ENCODE measurements around the gene HDAC1.
"Not testable (repeated sequence)": the region's sequence is repeated elsewhere in the genome, so short reads cannot be mapped to it uniquely, and the experiment has no call there.

The HDAC1 gene

DNA sequence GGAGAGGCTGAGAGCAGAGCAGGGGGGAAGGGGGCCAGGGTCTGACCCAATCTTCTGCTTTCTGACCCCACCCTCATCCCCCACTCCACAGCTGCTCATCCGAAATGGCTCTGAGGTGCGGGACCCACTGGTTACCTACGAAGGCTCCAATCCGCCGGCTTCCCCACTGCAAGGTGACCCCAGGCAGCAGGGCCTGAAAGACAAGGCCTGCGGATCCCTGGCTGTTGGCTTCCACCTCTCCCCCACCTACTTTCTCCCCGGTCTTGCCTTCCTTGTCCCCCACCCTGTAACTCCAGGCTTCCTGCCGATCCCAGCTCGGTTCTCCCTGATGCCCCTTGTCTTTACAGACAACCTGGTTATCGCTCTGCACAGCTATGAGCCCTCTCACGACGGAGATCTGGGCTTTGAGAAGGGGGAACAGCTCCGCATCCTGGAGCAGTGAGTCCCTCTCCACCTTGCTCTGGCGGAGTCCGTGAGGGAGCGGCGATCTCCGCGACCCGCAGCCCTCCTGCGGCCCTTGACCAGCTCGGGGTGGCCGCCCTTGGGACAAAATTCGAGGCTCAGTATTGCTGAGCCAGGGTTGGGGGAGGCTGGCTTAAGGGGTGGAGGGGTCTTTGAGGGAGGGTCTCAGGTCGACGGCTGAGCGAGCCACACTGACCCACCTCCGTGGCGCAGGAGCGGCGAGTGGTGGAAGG, 17.1 kb upstream of the HDAC1 start:
- DNase-seq = no peak

DNA sequence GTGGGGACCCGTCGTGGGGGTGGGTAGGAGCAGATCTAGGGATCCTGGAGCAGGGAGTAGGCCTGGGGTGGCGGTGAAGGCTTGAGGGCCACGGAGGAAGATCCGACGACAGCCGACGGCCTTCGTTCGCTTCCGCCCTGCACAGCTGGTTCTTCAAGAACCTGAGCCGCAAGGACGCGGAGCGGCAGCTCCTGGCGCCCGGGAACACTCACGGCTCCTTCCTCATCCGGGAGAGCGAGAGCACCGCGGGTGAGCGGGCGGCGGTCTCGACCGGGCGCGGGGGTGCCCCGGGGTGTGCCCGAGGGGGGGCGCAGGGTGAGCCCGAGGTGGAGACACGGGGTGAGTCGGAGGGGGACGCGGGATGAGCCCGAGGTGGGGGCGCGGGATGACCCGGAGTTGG, 16.5 kb upstream of the HDAC1 start:
- no peak for DNase-seq

DNA sequence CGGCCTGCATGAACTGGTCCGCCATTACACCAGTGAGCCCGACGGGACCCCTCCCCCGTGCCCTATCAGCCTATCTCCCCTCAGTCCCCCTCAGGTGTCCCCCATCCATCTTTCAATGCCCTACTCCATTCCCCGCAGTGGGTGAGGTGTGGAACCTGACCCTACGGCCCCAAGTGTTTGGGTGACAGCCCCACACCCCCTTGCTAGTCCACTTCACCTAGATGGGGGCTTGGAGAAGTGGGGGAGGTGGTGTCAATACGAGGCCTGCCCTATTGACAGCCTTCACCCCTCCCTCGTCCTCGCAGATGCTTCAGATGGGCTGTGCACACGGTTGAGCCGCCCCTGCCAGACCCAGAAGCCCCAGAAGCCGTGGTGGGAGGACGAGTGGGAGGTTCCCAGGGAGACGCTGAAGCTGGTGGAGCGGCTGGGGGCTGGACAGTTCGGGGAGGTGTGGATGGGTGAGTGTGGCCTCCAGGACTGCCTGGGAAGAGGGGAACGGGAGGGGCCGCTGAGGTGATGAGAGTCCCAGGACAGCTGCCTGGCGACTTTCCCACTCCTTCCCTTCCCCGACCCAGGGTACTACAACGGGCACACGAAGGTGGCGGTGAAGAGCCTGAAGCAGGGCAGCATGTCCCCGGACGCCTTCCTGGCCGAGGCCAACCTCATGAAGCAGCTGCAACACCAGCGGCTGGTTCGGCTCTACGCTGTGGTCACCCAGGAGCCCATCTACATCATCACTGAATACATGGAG, 15.7 kb upstream of the HDAC1 start:
- DNase-seq = no peak

DNA sequence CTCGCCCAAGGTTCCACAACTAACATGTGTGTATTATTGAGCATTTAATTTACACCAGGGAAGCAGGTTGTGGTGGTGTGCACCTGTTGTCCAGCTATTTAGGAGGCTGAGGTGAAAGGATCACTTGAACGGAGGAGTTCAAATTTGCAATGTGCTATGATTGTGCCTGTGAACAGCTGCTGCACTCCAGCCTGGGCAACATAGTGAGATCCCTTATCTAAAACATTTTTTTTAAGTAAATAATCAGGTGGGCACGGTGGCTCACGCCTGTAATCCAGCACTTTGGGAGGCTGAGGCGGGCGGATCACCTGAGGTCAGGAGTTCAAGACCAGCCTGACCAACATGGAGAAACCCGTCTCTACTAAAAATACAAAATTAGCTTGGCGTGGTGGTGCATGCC, 7.1 kb upstream of the HDAC1 start:
- DNase-seq = not testable (repeated sequence)

DNA sequence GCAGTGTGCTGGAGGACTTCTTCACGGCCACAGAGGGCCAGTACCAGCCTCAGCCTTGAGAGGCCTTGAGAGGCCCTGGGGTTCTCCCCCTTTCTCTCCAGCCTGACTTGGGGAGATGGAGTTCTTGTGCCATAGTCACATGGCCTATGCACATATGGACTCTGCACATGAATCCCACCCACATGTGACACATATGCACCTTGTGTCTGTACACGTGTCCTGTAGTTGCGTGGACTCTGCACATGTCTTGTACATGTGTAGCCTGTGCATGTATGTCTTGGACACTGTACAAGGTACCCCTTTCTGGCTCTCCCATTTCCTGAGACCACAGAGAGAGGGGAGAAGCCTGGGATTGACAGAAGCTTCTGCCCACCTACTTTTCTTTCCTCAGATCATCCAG, 6.2 kb upstream of the HDAC1 start:
- no peak for DNase-seq

DNA sequence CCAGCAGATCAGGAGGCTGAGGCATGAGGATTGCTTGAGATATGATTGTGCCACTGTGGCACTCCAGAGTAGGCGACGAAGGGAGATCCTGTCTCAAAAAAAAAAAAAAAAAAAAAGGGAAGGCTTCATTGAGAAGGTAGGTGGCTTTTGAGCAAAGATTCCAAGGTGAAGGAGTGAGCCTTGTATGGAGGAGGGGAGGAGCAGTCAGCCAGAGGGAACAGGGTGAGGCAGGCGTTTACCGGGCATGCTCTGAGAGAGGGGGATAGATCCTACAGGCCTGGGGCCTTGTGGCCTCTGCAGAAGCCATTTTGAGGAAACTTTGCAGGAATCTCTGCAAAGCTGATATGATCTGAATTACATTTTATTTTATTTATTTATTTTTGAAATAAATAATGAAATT, 5.1 kb upstream of the HDAC1 start:
- no peak for DNase-seq

DNA sequence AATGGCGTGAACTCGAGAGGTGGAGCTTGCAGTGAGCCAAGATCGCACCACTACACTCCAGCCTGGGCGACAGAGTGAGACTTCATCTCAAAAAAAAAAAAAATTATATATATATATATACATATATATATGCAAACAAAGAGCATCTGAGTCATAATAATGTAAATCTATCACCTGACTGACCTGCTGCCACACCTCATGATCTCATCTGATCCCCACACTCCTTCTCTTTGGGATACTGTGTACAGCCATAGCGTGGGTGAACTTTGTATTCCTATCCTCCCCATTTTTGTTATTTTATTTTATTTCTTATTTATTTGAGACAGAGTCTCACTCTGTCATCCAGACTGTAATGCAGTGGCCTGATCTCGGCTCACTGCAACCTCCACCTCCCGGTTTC, 2.6 kb upstream of the HDAC1 start:
- no peak for DNase-seq

DNA sequence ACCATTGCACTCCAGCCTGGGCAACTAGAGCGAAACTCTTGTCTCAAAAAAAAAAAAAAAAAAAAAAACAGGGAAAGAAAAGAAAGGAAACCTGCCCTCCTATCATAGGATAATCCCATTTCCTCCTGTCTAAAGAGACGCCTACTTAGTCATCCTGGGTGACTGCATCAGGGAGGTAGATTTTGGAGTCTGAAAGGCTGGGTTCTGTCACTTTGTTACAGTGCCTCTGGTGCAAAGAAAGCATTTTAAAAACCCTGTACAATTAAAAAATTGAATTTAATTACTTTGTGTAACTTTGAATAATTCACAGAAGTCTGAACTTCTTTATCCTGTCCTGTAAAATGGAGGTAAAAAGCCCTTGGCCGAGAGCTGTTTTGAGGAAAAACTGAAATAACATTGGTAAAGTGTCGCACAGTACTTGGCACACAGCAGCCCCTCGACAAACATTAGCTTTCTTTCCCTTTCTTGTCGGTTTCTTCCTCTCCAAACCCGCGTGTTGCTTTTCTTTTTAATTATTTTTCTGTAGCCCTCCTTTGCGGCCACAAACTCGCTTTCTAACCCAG, 657 bp upstream of the HDAC1 start:
- no peak for DNase-seq

DNA sequence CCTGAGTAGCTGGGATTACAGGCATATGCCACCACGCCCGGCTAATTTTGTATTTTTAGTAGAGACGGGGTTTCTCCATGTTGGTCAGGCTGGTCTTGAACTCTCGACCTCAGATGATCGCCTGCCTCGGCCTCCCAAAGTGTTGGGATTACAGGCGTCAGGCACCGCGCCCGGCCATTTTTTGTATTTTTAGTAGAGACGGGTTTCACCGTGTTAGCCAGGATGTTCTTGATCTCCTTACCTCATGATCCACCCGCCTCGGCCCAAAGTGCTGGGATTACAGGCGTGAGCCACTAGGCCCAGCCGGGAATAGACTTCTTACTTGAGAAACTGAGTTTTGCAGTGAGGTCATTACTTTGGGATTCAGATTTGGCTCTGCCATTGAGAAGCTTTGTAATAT, 6.3 kb downstream of the HDAC1 start:
- not testable (repeated sequence) for DNase-seq

DNA sequence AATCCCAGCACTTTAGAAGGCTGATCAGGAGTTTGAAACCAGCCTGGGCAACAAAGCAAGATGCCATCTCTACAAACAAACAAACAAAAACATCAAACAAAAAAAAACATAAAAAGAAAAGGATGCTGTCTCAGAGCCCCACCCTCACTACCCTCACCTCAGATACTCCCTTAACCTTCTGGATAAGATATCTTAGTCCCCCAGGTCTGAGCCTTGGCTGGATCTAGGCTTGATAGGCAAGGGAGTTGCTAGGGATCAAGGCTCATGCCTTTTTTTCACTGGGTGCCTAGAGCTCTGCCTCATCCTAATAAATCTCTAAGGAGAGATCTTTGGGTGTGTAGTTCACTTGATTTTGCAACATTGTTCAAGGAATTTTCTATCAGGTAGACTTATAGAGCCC, 7.4 kb downstream of the HDAC1 start:
- no peak for DNase-seq

DNA sequence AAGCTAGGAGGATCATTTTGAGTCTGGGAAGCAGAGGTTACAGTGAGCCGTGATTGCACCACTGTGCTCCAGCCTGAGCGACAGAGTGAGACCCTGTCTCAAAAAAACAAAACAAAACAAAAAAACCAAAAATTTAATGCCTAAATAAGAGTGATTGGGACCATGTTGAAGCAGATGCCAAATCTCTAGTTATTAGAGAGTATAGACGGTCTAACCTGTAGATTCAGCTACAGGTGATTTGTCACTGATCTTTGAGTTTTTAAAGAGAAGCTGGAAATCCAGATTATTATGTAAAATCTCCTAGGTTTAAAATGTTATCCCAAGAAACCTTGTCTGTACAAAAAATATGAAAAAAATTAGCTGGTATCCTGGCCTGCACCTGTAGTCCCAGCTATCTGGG, 11.5 kb downstream of the HDAC1 start:
- no peak for DNase-seq

DNA sequence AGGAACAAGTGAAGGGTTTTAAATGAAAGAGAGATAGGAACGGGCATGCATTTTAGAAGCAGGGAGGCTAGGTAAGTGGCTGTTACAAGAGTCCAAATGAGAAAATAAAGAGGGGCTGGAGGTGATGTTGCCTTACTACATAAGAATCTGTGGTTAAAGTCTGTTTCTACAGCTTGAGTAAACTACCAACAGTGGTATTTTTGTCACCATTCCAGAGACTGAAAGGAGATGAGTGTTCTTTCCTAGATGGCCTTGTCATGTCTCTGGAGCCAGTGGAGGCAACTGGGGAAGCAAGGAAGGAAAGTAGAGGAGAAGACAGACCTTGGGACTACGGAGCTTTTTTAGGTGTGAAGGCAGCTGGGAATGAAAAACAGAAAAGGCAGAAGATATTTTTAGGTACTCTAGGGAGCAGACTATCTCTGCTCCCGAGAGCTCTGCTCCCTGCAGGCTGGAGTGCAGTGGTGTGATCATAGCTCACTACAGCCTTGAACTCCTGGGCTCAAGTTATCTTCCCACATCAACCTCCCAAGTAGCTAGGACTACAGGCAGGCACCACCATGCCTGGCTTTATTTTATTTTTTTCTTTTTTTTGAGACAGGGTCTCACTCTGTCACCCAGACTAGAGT, 12.2 kb downstream of the HDAC1 start:
- no peak for DNase-seq

DNA sequence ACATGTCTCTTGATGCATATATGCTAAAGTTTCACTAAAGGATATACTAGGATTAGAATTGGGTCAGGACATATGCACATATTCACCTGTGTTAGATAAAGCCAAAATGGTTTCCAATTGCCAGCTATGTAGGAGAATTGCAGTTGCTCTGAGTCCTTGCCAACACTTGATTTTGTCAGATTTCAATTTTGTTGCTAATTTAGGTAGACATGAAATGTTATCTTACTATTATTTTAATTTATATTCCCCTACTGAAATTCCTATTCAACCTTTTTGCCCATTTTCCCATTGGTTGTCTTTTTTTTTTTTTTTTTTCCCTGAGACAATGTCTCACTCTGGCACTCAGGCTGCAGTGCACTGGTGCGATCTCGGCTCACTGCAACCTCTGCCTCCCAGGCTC, 13.4 kb downstream of the HDAC1 start:
- no peak for DNase-seq

DNA sequence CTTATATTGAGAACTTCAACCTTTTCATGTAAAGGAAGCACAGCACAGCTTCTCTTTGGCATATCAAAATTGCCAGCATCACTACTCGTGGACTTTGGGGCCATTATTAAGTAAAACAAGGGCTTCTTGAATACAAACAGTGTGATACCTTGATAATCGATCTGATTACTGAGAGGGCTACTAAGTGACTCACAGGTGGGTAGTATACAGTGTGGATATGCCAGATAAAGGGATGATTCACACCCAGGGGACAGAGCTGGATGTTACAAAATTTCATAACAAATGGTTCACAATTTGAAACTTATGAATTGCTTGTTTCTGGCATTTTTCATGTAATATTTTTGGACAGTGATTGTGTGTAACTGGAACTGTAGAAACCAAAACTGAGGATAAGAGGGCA, 15.4 kb downstream of the HDAC1 start:
- DNase-seq = no peak

DNA sequence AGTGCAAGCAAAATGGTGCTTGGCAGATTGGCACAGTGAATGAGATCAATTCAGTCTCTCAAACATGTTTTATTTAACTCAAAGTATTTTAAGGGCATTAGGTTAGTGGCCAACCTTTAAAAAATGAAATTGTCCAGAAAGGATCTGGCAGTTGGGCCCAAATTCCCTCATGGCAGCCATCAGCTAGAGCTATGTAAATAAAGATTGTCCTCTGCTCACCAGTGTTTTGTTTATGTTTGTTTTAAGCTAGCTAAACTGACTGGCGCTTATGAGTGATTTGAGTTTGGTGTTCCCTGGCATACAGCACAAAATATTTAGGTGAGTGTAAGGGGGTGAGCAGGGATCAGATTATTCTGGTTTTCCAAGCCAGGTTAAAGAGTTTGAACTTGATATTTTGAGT, 18.1 kb downstream of the HDAC1 start:
- DNase-seq = no peak

DNA sequence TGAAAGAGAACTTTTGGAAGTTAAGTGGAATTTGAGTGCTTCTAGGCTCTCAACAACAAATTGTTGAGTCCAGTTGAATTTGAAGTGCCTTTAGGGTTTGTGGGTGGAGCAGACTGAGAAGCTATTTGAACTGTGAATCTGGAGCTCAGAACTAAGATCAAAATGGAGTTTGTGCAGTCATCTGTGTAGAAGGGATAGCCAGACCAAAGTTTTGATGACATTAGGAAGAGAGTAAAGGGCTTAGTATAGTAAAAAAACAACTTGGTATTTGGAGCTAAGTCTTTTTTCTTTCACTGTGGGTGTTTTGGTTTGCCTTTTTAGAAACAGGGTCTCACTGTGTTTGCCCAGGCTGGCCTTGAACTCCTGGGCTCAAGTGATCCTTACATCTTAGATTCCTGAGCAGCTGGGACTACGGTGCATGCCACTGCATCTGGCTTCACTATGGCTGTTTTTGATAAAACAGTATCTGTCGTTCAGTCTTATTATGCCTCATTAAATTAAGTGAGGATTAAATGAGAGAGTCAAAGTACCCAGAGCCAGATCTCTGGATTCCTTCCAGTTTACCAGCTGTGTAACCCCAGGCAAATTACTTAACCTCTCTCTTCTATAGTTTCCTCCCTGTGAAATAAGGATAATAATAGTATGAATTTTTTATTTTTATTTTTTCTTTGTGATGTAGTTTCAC, 20.0 kb downstream of the HDAC1 start:
- DNase-seq = no peak

DNA sequence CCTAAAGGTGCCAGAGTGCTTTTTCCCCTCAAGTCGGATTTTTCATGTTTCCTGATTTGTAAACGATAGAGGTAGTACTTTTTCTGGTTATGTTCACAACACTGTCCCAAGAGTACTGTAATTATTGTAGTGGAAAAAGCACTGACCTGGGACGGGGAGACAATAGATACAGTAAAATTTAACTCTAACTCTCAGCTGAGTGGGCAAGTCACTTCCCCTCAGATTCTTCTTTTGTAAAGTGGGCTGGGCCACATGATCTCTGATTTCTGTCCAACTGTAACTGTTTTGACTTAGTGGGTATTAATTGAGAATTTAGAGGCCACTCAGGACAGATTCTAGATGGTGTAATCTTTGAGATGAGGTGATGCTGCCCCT, 25.0 kb downstream of the HDAC1 start:
- no peak for DNase-seq

DNA sequence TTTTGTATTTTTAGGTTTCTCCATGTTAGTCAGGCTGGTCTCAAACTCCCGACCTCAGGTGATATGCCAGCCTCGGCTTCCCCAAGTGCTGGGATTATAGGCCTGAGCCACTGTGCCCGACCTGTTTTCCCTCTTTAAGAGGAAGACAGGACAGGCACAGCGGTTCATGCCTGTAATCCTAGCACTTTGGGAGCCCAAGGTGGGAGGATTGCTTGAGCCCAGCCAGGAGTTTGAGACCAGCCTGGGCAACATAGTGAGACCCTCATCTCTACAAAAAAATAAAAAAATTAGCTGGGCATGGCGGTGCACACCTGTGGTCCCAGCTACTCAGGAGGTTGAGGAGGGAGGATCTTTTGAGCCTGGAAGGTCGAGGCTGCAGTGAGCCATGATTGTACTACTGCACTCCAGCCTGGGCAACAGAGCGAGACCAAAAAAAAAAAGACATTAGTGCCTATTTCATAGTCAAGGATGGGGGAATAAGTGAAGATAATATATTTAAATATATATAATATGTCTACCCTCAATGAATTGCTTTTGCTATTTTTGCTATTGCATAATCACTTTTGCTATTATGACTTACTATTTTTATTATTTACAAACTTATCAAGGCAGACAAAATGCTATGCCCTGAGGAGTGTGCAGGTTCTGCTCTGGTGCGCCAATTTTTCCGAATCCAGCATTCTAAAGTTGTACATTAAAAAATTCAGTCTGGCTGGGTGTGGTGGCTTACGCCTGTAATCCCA, 26.4 kb downstream of the HDAC1 start:
- no peak for DNase-seq

DNA sequence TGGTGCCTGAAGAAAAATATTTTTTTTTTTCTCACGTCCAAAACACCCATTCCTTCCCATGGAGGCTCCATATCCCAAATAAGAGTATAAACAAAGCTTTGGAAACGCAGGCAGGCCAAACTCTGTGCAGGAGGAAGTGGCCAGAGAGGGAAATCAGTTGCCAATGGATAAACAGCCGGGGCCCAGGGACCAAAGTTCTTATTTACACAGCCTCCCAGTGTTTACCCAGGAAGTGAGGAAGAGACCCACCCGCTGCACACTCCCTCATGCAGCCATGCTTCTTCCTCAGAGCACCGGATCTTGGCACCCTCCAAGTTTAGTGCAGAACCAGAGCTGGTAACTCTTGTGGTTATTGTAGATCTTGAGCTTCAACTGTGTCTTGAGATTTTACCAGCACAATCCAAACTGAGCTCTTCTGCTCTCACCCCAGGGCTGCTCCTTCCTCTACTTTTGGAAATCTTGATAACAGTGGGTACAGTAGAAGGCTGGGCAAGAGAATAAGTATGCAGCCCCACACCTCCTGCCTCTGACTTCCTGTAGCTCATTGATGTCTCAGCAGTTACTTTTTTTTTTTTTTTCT, 29.9 kb downstream of the HDAC1 start:
- DNase-seq = no peak

DNA sequence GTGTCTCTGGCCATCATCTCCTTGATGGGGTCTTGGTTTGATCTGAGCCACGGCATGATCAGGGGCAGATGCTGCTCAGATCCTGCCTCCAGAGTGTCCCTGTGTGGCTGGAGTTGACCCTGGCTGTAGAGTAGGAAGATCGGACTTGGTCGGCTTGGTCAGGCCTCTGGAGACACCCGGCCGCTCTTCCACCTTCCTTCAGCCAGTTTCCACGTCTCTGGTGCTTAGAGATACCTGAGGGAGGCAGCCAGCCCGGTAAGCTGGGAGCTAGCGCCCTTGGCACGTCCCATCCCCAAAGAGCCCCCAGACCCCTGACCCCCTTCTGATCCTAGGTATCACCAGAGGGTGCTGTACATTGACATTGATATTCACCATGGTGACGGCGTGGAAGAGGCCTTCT, 35.3 kb downstream of the HDAC1 start:
- no peak for DNase-seq

DNA sequence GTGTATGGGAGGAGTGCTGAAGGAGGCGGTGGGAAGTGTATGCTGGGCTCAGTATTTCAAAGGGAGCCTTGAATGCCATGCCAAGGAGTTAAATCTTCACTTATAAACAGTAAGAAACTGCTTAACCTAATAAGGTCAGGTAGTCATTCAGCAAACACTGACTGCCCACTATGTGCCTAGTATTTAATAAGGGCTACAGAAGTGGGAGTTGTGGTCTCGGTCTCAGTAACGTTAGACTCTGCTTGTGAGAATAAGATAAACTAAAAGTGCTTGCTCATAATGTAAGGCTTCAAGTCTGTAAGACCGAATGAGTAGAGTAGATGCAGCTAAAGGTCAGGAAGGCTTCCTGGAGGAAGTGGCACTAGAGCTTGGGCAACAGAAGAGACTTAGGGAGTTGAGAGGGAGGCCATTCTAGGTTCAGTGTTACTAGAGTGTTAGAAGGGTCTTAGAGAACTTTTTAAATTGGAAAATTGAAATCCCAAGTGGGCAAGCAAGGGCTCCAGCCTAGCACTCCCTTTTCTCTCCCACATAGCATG, 38.1 kb downstream of the HDAC1 start:
- no peak for DNase-seq

DNA sequence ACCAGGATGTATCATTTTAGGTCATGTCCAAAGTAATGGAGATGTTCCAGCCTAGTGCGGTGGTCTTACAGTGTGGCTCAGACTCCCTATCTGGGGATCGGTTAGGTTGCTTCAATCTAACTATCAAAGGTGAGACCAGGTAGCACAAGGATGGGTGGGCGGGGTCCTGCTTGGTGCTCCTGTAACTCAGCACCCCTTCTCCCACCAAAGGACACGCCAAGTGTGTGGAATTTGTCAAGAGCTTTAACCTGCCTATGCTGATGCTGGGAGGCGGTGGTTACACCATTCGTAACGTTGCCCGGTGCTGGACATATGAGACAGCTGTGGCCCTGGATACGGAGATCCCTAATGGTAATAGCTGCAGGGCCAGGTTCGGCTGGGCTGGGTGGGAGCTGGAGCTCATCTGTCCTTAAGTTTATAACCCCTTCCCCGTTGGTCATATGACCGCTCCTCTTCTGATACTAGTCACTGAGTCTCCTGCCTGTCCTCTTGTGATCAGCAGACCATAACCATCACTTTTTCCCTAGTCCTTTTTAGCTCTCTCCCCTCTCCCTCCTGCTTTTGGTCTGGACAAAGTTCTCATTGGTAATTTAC, 38.8 kb downstream of the HDAC1 start:
- DNase-seq = no peak

Data from stimulated activated CD4-positive, alpha-beta T cell treated with anti-CD3 and anti-CD28 coated beads, Interleukin-2, amount 100 ng/mL, for 48 hours (primary cell).